ENCODE measurements around the gene PADI3. TPM values are rescaled to one million over a fixed set of nuclear protein-coding genes. Genes with fewer than 3 reads are reported as not detected.

PADI3 gene
- total and polyA plus RNA-seq, 2 donors (not counting 3 experiments of a cell fraction or from before 2014, with no cell fraction given), result not detected

DNA sequence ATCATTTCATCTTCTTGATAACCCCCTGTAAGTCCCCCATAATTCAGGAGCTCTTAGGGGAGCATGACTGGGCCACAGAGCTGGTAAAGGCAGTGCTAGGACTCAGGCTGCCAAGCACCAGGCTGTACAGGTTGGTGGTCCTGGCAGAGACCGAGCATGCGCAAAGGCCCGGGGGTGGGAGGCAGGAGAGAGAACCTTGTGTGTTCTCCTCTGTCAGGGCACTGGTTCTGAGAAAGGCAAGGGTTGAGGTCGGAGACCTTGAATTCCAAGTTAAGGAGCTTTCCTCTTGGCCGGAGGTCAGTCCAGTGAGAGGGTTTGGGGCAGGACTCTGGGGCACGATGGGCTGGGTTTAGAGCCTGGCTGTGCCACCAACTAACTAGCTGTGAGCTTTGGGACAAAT, 23.2 kb downstream of the PADI3 start:
- Histone ChIP-seq H3K9me1 (replicated peaks; ENCODE audit: control insufficient read depth, extremely low read depth, insufficient read depth, low read length) (no peaks in the 10 kb centered on the region), H3K9me3 (replicated peaks; ENCODE audit: control insufficient read depth, insufficient read depth, low read length) (no peaks in the 10 kb centered on the region), H3K4me1 (ENCODE audit: control insufficient read depth, extremely low read depth, insufficient read depth, low read length) (no peaks in the 10 kb centered on the region), H4K20me1 (replicated peaks; ENCODE audit: control insufficient read depth, extremely low read depth, insufficient read depth, low read length) (no peaks in the 10 kb centered on the region), H3K4me3 (replicated peaks in 1 of 3; ENCODE audit: insufficient read depth in 1 of 3, low read depth in 1 of 3, low read length in 3 of 3) (no peak overlapping the region), H3K79me2 (ENCODE audit: control insufficient read depth, insufficient read depth, low read length) (no peaks in the 10 kb centered on the region), H3K36me3 (ENCODE audit: control insufficient read depth in 2 of 2, extremely low read depth in 1 of 2, insufficient read depth in 2 of 2, low read length in 2 of 2) (no peaks in the 10 kb centered on the region), H3K9ac (replicated peaks; ENCODE audit: extremely low read depth, insufficient read depth, low read length) (no peak overlapping the region), H2AFZ (ENCODE audit: low read depth, low read length) (no peak overlapping the region), H3K27ac (ENCODE audit: insufficient read depth, low read depth, low read length) (no peak overlapping the region), H3K27me3 (ENCODE audit: control insufficient read depth in 2 of 2, insufficient read depth in 2 of 2, low read length in 2 of 2) (no peaks in the 10 kb centered on the region), H3K4me2 (ENCODE audit: insufficient read depth, low read length) (no peak overlapping the region)
- no peak for FAIRE-seq
- ChIA-PET CTCF (interaction anchor here (0.9 to 4.8 kb wide), 5 partner anchors 9 to 147 kb away, joined by 3 to 31 read pairs (median 6); no protein-coding TSS in a partner anchor), POLR2A (no interaction called here)
- DNase-seq (ENCODE audit: low read depth, low spot score), result no peak
- TF ChIP-seq POLR2AphosphoS5 (IDR thresholded peaks at IDR 0.05; ENCODE audit: insufficient read depth, low read depth, low read length), result no peak
- no peak for TF ChIP-seq POLR2A (IDR thresholded peaks at IDR 0.05; ENCODE audit: low read depth, low read length)
- TF ChIP-seq, protein P1, sequence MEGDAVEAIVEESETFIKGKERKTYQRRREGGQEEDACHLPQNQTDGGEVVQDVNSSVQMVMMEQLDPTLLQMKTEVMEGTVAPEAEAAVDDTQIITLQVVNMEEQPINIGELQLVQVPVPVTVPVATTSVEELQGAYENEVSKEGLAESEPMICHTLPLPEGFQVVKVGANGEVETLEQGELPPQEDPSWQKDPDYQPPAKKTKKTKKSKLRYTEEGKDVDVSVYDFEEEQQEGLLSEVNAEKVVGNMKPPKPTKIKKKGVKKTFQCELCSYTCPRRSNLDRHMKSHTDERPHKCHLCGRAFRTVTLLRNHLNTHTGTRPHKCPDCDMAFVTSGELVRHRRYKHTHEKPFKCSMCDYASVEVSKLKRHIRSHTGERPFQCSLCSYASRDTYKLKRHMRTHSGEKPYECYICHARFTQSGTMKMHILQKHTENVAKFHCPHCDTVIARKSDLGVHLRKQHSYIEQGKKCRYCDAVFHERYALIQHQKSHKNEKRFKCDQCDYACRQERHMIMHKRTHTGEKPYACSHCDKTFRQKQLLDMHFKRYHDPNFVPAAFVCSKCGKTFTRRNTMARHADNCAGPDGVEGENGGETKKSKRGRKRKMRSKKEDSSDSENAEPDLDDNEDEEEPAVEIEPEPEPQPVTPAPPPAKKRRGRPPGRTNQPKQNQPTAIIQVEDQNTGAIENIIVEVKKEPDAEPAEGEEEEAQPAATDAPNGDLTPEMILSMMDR (IDR thresholded peaks at IDR 0.05; ENCODE audit: extremely low read depth in 1 of 2, insufficient read depth in 1 of 2, low read depth in 1 of 2, low read length in 2 of 2), result no peak
- no peak for TF ChIP-seq MYC (IDR thresholded peaks at IDR 0.05; ENCODE audit: low read depth, low read length)
- no peak for TF ChIP-seq FOS (IDR thresholded peaks at IDR 0.05; ENCODE audit: borderline replicate concordance, insufficient read depth, low read length)
- TF ChIP-seq, protein P2, sequence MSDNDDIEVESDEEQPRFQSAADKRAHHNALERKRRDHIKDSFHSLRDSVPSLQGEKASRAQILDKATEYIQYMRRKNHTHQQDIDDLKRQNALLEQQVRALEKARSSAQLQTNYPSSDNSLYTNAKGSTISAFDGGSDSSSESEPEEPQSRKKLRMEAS (IDR thresholded peaks at IDR 0.05; ENCODE audit: insufficient read depth, insufficient read length), result no peak
- TF ChIP-seq GATA2 (IDR thresholded peaks at IDR 0.05; ENCODE audit: insufficient read depth, insufficient read length, low read depth, low read length), result no peak
- no TSS peak for BruUV-seq (replicated peaks)
- intact Hi-C loops (cut with micrococcal nuclease) (no loop called here), dilution Hi-C loops (cut with MboI; ENCODE audit: extremely low pct_ligation_motif_present, low sequenced_read_pairs) (no loop called here)

All from endothelial cell of umbilical vein (primary cell).